ENCODE data around the gene ADORA2B. TPM values are rescaled to one million over a fixed set of nuclear protein-coding genes. Genes with fewer than 3 reads are reported as not detected.

ADORA2B gene
- total RNA-seq, 2 experiments from 2014 or later, result not detected

DNA sequence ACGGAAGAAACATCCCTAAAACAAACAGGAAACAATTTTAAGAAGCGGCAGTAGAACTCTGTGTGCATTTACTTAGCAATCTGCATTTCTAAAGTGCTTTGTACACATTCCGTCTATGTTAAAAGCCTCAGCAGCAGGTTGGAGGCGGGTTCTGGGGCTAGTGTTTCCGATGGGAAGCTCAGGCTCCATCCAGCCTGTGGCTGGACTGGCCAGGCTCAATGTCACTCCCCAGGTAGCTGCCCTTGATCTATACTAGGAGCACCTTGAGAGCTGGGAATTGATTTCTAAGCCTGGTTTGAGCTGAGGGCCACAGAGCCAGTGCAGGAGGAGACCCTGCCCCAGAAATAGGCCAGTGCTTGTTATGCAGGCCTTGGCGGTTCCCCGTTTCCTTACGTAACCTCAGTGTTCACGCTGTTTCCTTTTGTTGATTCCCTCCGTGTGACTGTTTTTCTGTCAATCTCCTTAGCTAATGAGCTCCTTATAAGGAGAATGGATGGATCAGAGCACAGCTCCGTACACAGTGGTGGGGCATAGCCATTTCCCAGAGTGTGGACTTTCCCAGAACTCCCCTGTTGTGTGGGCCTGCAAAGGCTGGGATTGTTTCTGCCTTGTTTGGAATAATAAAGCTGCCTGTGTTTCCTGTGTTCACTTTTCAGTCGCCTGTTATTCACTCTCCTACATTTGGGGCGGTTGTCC lies 21.4 kb downstream of the ADORA2B start:
- H3K27ac ChIP-seq (ENCODE audit: low read depth, low read length, poor library complexity, severe bottlenecking), result no peak overlapping the region
- TF ChIP-seq, protein P1, sequence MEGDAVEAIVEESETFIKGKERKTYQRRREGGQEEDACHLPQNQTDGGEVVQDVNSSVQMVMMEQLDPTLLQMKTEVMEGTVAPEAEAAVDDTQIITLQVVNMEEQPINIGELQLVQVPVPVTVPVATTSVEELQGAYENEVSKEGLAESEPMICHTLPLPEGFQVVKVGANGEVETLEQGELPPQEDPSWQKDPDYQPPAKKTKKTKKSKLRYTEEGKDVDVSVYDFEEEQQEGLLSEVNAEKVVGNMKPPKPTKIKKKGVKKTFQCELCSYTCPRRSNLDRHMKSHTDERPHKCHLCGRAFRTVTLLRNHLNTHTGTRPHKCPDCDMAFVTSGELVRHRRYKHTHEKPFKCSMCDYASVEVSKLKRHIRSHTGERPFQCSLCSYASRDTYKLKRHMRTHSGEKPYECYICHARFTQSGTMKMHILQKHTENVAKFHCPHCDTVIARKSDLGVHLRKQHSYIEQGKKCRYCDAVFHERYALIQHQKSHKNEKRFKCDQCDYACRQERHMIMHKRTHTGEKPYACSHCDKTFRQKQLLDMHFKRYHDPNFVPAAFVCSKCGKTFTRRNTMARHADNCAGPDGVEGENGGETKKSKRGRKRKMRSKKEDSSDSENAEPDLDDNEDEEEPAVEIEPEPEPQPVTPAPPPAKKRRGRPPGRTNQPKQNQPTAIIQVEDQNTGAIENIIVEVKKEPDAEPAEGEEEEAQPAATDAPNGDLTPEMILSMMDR (conservative IDR thresholded peaks at IDR 0.05; ENCODE audit: low read length), result no peak
- no peak overlapping the region for H3K4me2 ChIP-seq (ENCODE audit: low read length)
- POLR2A ChIA-PET, result no interaction called here
- no peaks in the 10 kb centered on the region for H3K4me1 ChIP-seq (ENCODE audit: insufficient read depth, low read length, poor library complexity, severe bottlenecking)
- no TSS peak for BruUV-seq (replicated peaks)
- H3K9me2 ChIP-seq (ENCODE audit: insufficient read depth, low read length), result no peaks in the 10 kb centered on the region
- H3K79me2 ChIP-seq (ENCODE audit: insufficient read depth, low read depth, low read length), result no peaks in the 10 kb centered on the region
- no peak overlapping the region for H3K4me3 ChIP-seq (ENCODE audit: low read depth, low read length, poor library complexity, severe bottlenecking)
- CTCF ChIA-PET (ENCODE audit: unreplicated experiment), result no interaction called here
- no peaks in the 10 kb centered on the region for H3K9me3 ChIP-seq (ENCODE audit: low read length)
- H4K20me1 ChIP-seq (ENCODE audit: insufficient read depth, low read length), result no peaks in the 10 kb centered on the region
- H3K36me3 ChIP-seq (ENCODE audit: insufficient read depth, low read length), result no peaks in the 10 kb centered on the region
- DNase-seq (ENCODE audit: low spot score), result no peak
- intact Hi-C loops (cut with micrococcal nuclease; ENCODE audit: unreplicated experiment), result no loop called here
- H2AFZ ChIP-seq (ENCODE audit: low read length), result peak overlapping the region; percentile 16; the same call in 1 of the 2 replicates

GRCh38 chr17:15966879-15967248 lies 21.9 kb downstream of the ADORA2B start:
- POLR2A ChIA-PET, result no interaction called here
- Histone ChIP-seq H3K27ac (ENCODE audit: low read depth, low read length, poor library complexity, severe bottlenecking) (no peak overlapping the region), H3K4me2 (ENCODE audit: low read length) (no peak overlapping the region), H2AFZ (ENCODE audit: low read length) (no peak overlapping the region), H3K36me3 (ENCODE audit: insufficient read depth, low read length) (no peaks in the 10 kb centered on the region), H3K4me1 (ENCODE audit: insufficient read depth, low read length, poor library complexity, severe bottlenecking) (no peaks in the 10 kb centered on the region), H3K9me2 (ENCODE audit: insufficient read depth, low read length) (no peaks in the 10 kb centered on the region), H3K4me3 (ENCODE audit: low read depth, low read length, poor library complexity, severe bottlenecking) (no peak overlapping the region), H3K79me2 (ENCODE audit: insufficient read depth, low read depth, low read length) (no peaks in the 10 kb centered on the region), H3K9me3 (ENCODE audit: low read length) (no peaks in the 10 kb centered on the region), H4K20me1 (ENCODE audit: insufficient read depth, low read length) (no peaks in the 10 kb centered on the region)
- CTCF ChIA-PET (ENCODE audit: unreplicated experiment), result no interaction called here
- no peak for DNase-seq (ENCODE audit: low spot score)
- intact Hi-C loops (cut with micrococcal nuclease; ENCODE audit: unreplicated experiment), result no loop called here
- no peak for TF ChIP-seq EZH2phosphoT487 (IDR thresholded peaks at IDR 0.05; ENCODE audit: borderline replicate concordance, low read depth, low read length)
- TF ChIP-seq, protein P1 (conservative IDR thresholded peaks at IDR 0.05; ENCODE audit: low read length), result no peak
- no TSS peak for BruUV-seq (replicated peaks)

- Histone ChIP-seq H3K9me2 (ENCODE audit: insufficient read depth, low read length) (no peaks in the 10 kb centered on the region), H2AFZ (ENCODE audit: low read length) (no peak overlapping the region), H3K79me2 (ENCODE audit: insufficient read depth, low read depth, low read length) (no peaks in the 10 kb centered on the region), H3K4me1 (ENCODE audit: insufficient read depth, low read length, poor library complexity, severe bottlenecking) (no peaks in the 10 kb centered on the region), H3K9me3 (ENCODE audit: low read length) (no peaks in the 10 kb centered on the region), H4K20me1 (ENCODE audit: insufficient read depth, low read length) (no peaks in the 10 kb centered on the region), H3K36me3 (ENCODE audit: insufficient read depth, low read length) (no peaks in the 10 kb centered on the region), H3K4me2 (ENCODE audit: low read length) (no peak overlapping the region), H3K4me3 (ENCODE audit: low read depth, low read length, poor library complexity, severe bottlenecking) (no peak overlapping the region), H3K27ac (ENCODE audit: low read depth, low read length, poor library complexity, severe bottlenecking) (no peak overlapping the region)
- intact Hi-C loops (cut with micrococcal nuclease; ENCODE audit: unreplicated experiment), result no loop called here
- BruUV-seq (replicated peaks), result no TSS peak
- ChIA-PET CTCF (ENCODE audit: unreplicated experiment) (no interaction called here), POLR2A (interaction anchor here (0.5 kb wide), 1 partner anchor 29 kb away, joined by 3 read pairs; no protein-coding TSS in a partner anchor)
- DNase-seq (ENCODE audit: low spot score), result no peak
- TF ChIP-seq EZH2phosphoT487 (IDR thresholded peaks at IDR 0.05; ENCODE audit: borderline replicate concordance, low read depth, low read length), result no peak
- TF ChIP-seq, protein P1 (conservative IDR thresholded peaks at IDR 0.05; ENCODE audit: low read length), result no peak
These were observed 22.9 kb downstream of the ADORA2B start for GRCh38 chr17:15967706-15968399.
